GM19328 (cell line): Measurements from ENCODE around the gene PLCB4.

ENCODE experiments used
- ATAC-seq: cut with Tn5 transposase; IDR thresholded peaks from one replicate; pipeline ENCODE4 v1.9.1; 2021; ENCODE audit warnings: mild to moderate bottlenecking, moderate library complexity; ENCODE audit not compliant: unreplicated experiment

The PLCB4 gene

DNA sequence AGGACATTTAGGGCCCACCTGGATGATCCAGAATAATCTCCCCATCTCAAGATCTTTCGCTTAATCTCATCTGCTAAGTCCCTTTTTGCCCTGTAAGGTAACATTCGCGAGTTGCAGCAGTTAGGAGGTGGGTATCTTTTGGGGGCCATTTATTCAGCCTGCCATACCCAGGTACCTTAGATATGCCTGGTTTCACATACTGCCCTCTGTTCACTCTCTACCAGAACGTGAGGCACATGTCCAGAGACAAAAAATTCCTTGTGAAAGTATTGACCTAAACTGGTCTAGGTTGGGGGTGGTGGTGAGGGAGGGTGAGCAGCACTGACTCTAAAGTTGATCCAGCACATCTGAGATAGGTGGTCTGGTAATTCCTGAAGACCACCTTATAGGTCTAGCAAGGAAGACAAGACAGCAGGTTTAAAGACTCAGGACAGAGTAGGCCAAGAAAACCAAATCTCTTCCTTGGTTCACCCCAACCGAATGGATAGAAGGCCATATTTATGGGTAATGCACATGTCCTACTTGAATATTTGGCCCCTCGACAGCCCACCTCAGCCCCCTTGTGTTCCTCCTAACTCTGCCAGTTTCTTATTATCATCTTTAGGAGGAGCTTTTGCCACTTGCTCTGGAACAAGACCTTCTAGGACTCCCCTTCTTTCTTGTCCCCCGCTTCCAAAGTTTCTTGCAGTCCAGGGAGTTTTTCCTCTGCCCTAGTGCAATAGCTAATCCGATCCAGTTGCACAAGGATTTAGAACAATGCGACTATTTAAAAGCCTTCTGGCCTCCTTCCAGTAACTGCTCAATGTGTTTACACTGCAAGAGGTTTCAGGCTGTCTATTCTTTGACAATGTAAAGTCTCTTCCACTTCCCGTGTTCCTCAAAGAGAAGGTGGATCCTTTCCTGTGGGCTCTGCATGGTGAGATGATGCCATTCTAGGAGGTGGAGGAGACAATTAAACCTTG is 232.5 kb downstream of the PLCB4 start:
- no peak for ATAC-seq

DNA sequence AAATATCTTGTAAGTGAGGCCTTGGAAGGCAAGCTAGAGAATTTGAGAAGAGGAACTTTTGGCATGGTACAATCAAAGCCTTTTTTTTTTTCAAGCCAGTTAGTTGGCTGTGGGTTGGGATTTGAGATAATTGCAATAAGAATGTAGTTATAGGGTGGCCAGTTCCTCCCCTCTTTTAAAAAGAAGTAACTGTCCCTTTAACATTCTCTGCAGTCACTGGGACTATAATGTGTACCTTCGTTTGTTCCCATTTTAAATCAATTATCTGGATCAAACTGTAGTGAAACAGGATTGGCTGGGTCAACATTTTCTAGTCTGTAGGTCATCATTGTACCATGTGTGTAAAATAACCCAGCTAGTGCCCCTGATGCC is 233.2 kb downstream of the PLCB4 start:
- no peak for ATAC-seq

DNA sequence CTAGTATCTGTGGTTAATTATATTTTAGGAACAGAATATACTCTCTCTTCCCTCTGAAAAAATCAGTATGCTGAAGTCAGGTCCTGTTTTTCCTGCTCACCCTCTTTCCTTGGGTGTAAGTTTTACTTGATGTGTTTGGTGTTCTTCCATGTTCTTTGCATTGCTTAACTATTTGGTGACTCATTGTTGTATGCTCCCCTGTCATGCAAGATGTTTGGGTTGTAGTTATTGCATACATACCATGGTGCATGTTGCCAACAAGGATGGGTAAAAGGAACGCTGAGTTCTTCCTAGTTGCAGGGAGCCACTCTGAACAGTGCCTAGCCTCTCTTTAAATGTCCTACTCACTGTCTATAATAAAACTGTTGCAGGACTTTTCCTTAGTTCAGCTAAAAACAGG is 237.6 kb downstream of the PLCB4 start:
- no peak for ATAC-seq

DNA sequence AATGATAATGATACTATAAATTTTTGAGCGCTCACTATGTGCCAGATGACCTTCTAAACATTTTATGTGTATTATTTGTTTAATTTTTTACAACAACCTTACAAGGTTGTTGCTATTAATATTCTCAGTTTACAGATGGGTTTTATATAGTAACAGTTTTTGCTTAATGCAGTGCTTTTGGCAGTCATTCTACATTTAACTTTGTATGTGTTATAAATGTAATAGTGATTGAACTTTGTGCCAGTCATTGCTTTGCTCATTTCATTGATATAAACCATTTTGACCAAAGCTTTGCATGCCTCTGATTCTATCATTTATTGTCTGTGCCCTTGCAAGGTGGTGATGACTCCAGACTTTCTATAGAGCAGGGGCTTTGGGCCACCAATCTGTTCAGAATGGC is 239.2 kb downstream of the PLCB4 start:
- no peak for ATAC-seq

DNA sequence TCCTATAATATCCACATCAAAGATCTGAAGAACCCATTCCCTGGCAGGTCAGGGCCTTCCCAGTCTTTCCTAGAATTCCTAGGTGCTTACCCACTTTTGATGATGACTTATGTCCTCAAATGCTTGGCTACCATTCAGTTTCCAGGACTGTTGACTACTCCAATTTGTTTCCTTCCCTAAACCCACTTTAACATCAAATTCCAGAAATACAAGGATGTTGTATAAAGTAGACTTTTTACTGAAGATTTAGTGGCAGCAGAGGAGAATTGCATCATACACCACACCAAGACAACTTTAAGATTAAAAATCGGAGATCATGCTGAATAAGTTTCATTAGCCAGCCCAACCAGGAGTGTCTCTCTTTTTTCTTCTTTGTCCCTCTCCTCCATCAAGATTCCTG is 242.2 kb downstream of the PLCB4 start:
- no peak for ATAC-seq

DNA sequence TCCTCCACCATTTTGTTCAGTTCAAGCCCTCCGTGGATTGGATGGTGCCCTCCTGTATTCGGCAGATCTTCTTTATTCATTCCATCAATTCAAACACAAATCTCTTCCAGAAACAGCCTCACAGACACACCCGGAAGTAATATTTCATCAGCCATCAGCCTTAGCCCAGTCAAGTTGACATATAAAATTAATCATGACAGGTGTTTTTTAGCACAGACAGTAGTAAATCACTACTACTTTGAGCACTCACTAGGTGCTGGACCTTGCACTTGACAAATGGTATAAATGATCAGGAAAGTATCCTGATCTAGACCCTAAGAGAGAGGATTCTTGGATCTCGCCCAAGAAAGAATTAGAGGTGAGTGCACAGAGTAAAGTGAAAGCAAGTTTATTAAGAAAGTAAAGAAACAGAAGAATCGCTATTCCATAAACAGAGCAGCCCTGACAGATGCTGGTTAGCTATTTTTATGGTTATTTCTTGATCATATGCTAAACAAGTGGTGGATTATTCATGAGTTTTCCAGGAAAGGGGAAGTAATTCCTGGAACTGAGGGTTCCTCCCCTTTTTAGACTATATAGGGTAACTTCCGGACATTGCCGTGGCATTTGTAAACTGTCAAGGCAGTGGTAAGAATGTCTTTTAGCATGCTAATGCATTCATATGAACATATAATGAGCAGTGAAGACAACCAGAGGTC is 250.9 kb downstream of the PLCB4 start:
- no peak for ATAC-seq

DNA sequence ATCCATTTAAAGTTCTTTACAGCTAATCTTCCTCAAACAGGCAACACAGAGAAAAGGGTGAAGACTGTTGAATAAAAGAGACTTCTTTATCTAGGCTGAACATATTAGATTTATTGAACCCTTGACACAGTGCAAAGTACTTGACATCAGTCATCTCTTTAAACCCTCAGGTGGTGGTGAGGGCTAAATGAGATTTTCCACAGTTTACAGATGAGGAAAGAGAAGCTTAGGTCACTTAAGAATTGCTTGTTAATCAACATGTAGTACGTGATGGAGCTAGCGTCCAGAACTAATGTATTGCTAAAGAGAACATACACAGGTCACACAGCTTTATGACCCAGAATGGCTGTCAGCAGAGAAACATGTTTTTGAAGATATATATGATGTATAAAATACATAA is 252.1 kb downstream of the PLCB4 start:
- ATAC-seq = no peak

DNA sequence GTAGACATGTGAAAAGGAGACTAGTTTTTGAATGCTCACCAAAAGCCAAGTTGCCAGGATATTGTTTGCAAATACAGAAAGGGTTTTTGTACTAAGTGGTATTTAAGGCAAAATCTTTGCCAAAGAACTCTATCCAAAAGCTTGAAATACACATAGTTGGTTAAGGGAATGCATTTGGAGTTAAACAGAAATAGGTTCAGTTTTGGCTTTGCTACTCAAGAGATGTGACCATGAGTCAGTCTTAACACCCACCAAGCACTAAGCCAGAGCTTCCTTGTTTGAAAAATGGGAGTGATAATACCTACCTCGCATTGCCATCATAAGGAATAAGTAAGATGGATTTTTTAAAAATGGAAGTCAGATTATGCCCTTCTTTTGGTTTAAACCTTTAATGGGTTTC is 253.8 kb downstream of the PLCB4 start:
- ATAC-seq = no peak

DNA sequence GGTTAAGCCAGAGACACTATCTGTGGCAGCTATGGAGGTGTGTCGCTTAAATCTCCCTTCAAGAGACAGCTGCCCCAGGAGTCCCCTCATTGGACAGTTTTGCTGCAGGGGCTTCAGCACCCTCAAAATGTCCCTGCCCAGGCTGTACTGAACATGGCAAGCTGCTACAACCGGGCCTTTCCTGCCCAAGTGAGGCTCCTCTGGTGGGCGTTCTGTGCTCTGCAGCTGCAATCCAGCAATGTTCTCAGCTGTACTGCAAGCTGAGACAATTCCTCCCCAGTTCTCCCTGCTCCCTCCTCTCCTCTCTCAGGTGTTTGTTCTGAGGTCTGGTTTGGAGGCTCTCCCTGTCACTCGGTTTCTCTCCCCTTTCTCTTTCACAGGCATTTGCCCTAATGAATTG is 254.7 kb downstream of the PLCB4 start:
- ATAC-seq = no peak

DNA sequence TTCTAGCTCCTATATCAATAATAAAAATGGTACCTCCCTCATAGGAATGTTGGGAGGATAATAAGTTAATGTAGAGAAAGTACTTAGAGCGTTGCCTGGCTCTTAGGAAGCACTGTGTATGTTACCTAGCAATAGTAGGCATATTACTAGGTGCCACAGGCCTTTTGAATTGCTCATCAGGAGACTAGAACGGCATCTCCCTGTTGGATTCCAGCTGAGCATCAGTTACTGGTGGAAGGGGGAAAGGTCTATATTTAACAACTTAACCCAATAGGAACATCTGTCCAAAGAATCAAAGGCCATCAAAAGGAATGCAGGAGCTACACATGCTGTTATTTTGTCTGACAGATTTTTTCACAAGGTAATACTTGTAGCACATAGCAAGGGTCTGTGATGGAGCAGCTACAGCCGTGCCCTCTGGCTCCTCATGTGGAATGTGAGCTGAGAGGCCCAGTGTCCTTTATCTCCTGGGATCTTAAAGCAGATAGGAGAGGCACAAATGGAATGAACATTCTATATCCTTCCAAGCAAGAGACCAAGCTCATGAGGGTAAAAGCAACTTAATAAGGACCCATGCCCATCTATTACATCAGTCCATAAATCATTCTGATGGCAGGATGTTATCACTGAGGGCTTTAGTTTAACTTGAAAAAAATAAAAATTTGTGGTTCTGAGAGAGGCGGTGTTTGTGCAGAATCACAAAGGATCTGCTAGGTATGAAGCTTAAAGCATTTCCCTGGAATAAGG is 260.6 kb downstream of the PLCB4 start:
- ATAC-seq = no peak

DNA sequence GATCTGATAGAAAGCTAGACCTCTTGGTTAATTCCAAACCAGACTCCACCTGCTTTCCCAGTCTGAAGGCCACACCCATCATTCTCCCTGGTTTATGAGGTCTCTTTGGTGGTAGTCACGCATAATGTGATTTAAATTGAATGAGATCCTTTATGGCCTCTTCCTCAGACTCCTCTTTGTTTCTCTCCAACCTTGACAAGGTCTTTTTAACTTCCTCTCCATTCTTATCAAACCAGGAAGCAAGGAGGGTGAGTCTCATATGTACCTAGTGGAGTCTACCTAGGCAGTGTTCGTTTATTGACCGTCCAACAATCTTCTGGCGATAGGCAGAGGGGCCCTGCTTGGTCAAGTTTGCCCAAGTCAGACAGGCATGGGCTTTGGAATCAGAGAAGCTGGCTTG is 261.3 kb downstream of the PLCB4 start:
- ATAC-seq = no peak

DNA sequence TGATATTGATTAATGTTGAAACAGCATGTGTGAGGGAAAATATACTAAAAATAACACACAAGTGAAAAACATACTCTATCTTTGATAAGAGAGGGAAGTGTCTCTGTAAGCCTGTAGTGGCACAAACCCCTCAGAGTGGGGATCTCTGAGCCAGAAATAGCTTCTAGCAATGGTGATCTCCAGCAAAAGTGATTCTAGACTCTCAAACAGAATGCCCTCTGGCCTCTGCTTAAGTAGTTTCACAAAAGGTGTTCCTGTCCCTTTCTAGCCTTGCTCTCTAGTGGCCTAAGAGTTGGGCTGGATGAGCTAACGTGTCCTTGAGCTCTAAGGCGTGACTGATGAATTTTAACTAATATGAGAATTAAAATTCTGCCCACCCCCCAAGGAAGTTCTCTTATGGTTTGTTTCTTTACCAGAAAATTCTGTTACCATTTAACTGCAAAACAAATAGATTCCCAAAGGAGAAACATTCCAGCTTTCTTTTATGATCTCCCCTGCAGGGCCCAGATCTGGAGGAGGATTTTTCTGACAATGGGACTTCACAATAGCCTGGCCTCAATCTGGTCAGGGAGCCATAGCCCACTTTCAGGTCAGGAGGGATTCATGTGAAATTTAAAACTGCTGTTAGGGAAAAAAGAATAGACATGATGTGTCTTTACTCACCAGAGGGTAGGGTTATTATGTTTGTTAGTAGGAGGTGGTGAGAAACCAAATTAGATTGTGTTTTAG is 263.0 kb downstream of the PLCB4 start:
- ATAC-seq = no peak

DNA sequence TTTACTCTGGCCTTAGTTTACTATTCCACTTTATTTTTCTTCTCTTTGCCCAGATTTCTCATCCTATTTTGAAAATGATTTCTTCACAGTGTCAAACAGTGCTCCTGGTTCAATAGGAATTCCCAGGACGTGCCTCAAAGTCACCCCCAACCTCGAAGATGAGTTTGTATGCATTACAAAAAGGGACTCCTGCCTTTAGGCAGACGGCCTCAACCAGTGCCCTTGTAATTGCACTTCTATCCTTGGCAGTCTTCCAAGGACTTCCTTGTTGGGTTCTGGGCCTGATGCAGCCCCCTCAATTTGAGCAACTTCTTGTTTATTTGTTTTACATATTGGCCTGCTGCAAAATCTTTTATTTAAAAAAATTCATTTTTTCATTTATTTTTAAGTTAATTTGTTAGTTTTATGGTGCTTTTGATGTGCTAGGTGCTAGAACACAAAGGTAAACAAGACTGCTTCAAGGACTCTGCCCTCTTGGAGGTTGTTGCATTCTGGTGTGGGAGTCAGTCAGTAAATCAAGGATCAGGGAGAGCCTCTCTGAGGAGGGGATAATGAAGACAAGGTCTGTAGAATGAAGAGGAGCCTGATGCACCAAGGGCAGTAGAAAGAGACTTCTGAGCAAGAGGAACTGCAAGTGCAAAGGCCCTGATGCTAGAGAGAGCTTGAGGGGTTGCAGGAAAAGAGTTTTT is 264.0 kb downstream of the PLCB4 start:
- ATAC-seq = no peak

DNA sequence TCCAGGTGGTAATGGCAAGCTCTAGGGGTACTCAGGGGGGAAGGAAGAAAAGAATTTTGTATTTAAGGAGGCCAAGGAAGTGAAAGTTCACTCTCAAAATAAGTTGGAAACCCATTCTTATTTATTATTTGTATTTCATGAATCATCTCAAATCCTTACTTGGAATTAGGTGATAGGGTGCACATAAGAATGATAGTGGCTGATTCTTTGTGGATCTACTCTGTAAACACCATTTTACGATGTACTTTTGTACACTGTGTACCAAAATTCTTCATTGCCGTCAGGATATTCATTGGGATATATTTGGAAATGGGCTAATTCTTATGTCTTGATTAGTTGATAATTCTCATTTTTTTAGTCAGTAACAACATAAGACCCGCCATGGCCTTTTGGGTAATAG is 266.0 kb downstream of the PLCB4 start:
- no peak for ATAC-seq

DNA sequence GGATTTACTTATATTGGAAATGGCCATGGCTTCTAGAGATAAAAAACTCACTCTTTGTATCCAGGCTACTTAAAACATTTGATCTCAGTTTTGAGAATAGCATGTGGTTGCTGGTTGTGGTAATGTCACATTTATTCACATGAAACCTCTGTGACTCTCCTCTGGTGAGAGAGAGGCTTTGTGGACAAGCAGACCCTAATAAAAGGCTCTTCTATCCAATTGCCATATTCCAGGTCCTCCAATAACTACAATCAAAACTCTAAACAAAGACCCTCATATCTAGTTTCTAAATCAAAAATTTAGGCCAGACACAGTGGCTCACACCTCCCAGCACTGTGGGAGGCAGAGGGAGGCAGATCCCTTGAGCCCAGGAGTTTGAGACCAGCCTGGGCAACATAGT is 269.2 kb downstream of the PLCB4 start:
- no peak for ATAC-seq

DNA sequence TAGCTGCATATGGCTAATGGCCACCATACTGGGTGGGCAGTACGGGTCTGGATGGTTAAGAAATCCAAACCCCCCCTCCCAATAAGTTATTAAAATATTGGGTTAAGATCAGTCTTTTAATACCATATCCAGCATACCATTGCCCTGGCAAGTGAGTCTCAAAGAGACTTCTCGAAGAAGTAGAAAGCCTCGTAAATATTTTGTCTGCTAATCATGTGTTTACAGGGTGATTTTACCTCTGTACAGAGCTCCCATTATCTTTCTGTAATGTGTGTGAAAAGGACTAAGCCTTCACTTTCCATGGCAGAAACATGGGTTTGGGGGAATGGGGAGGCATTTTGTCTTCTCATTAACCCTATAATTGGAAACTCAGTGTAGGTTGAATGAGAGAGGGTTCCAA is 270.8 kb downstream of the PLCB4 start:
- ATAC-seq = no peak

DNA sequence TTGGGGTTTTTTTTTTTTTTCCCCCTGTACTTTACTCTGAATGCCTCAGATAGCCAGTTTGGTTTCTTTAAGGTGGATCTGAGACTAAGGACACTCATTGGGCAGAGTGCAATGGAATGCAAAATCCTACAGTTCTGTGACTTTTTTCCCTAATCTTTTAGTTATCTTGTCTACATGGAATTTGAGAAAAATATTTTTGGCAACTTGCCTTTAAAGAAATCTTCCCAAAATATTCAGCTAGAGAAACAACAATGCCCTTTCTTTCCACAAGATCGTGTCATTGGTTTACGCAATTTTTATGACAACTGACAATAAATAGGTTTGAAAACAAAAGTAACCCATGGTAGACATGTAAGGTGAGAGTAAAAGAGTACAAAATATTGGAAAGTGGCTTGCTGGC is 273.8 kb downstream of the PLCB4 start:
- no peak for ATAC-seq

DNA sequence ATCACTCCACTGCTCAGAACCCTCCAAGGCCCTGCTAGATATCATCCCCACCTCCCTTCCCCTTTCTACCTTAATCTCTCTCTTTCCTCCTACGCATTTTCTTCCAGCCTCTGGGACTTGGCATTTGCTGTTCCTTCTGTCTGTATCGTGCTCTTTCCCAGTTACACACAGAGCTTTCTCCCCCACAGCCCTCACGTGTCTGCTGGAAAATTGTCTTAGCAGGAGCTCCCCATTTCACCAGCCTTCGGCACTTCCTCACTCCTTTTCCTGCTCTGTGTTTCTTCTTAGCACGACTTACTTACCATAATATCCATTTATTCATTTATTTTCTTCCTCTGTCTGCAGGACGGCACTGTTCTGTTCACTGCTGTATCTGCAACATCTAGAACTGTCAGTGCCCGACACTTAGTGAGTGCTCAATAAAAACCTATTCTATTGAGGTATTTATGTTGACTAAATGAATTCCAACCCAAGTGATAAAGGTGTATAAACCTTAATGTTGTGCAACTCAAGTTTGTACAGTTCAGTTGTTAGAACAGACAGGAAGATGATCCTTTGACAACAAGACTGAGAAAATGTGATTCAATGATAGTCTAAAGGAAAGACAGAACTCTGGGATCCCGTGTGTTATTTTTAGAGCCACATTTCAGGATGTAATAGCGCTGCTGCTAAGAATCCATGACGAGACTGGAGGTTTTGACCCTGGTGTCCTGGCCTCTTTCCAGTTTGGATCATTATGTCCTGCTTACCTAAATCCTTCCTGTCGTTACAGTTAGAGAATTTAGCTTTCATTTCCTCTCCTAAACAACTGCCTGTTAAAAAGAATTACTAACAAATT is 275.4 kb downstream of the PLCB4 start:
- ATAC-seq = no peak

DNA sequence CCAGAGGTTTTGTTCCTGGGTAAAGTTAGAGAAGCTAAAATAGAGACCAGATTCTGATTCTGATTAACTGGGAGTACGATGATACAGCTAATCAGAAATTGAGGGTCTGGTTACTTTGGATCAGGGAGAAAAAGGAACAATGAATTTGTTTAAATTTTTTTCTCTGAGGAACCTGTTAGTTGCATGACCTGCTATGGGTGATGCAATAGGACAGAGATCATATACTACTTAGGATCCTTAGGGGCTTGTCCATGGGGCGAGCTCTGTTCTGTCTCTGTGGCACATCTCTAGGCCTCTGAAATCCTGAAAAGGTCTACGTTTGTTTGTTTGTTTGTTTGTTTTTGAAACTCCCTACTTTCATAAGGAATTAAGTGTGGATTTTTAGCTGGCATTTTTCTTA is 279.4 kb downstream of the PLCB4 start:
- ATAC-seq = no peak

DNA sequence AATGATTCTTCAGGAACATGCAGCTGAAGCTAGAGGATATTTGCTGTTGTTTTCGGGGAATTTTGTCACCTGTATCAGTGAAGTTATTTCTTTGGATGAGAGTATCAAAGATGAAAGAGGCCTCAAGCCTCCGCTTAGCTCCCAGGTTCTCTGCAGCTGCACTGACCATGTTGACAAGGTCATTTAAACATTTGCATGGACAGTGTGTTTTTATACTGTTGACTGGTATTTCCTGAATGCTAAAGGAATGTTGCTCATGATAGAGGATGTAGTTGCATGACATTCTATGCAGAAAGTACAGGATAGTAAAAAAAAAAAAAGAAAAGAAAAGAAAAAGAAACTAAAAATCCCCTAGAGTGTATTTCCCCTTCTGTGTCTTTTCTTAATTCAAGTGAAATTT is 279.9 kb downstream of the PLCB4 start:
- ATAC-seq = no peak
